ENCODE measurements around the gene MACO1.

Gene MACO1

DNA sequence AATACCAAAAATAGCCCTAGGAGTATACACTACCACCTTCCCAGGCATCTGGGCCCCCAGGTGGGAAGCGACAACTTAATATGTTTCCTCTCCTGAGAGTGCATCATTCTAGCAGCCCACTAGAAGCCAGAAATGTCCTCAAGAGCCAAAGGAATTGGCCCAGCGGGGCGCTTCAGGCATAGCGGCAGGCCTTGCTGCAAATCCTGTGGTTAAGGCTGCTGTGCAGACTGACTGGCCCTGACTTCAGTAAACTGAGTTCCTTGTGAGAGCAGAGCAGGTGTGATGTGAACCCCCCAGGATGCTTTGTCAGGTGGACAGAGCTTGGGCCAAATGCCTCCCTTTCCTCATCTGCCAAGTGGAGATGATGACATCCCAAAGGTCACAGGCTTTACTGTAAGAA is 83.0 kb downstream of the MACO1 start:
- H3K4me1 ChIP-seq (ENCODE audit: control insufficient read depth, insufficient read depth, low read length, poor library complexity, severe bottlenecking) = no peaks in the 10 kb centered on the region
- 0 to 70% methylated on average over 1 to 4 of the region's 4 CpGs for WGBS, 2 experiments (ENCODE audit: insufficient coverage in 2 of 2)
- no peaks in the 10 kb centered on the region for H3K36me3 ChIP-seq (ENCODE audit: control insufficient read depth, insufficient read depth, low read length)
- H3K9me3 ChIP-seq (ENCODE audit: control insufficient read depth, low read length) = no peaks in the 10 kb centered on the region
- no peak overlapping the region for H3K4me3 ChIP-seq (ENCODE audit: extremely low read depth, insufficient read depth, low read length, poor library complexity, severe bottlenecking)
- no peak overlapping the region for H3K27ac ChIP-seq (ENCODE audit: low read depth, low read length, severe bottlenecking)

DNA sequence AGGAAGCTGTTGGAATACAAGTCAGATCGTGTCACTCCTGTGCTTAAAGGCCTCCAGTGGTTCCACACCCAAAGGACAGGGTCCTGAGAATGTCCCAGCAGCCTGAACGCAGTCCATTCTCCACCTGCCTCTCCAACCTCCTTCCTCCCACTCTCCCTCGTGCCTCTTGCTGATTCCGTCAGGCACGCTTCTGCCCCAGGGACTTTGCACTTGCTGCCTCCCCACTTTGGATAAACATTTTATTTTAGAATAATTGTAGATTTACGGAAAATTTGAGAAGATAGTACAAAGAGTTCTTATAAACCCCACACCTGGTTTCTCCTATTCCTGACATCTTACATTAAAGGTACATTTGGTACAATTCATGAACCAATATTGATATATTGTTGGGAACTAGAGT is 84.3 kb downstream of the MACO1 start:
- Histone ChIP-seq H3K27ac (ENCODE audit: low read depth, low read length, severe bottlenecking) (no peak overlapping the region), H3K4me3 (ENCODE audit: extremely low read depth, insufficient read depth, low read length, poor library complexity, severe bottlenecking) (no peak overlapping the region), H3K36me3 (ENCODE audit: control insufficient read depth, insufficient read depth, low read length) (no peaks in the 10 kb centered on the region), H3K9me3 (ENCODE audit: control insufficient read depth, low read length) (no peaks in the 10 kb centered on the region), H3K4me1 (ENCODE audit: control insufficient read depth, insufficient read depth, low read length, poor library complexity, severe bottlenecking) (no peaks in the 10 kb centered on the region)
- WGBS, 2 experiments (ENCODE audit: insufficient coverage in 2 of 2) = 38 to 44% methylated on average over 2 of the region's 6 CpGs

DNA sequence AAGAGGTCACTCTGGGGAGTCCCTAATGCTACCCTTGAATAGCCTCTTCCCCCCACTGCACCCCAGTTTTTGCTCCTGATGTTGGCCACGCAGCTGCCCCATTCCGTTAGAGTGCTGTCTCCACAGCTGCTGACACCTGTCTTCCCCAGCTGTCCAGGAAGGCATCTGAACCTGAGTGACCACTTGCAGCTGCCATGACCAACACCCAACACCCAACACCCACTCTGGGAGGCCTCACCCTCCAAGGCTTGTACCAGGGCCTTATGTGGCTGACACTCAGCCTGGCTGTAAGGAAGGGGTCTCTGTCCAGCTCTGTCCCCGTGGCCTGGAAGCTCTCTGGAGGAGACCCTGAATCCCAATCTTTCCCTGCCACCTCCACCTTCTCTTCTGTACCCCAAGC is 86.0 kb downstream of the MACO1 start:
- no peaks in the 10 kb centered on the region for H3K36me3 ChIP-seq (ENCODE audit: control insufficient read depth, insufficient read depth, low read length)
- 88 to 91% methylated on average over 2 to 3 of the region's 3 CpGs for WGBS, 2 experiments (ENCODE audit: insufficient coverage in 2 of 2)
- H3K9me3 ChIP-seq (ENCODE audit: control insufficient read depth, low read length) = no peaks in the 10 kb centered on the region
- no peaks in the 10 kb centered on the region for H3K4me1 ChIP-seq (ENCODE audit: control insufficient read depth, insufficient read depth, low read length, poor library complexity, severe bottlenecking)
- H3K4me3 ChIP-seq (ENCODE audit: extremely low read depth, insufficient read depth, low read length, poor library complexity, severe bottlenecking) = no peak overlapping the region
- no peak overlapping the region for H3K27ac ChIP-seq (ENCODE audit: low read depth, low read length, severe bottlenecking)

DNA sequence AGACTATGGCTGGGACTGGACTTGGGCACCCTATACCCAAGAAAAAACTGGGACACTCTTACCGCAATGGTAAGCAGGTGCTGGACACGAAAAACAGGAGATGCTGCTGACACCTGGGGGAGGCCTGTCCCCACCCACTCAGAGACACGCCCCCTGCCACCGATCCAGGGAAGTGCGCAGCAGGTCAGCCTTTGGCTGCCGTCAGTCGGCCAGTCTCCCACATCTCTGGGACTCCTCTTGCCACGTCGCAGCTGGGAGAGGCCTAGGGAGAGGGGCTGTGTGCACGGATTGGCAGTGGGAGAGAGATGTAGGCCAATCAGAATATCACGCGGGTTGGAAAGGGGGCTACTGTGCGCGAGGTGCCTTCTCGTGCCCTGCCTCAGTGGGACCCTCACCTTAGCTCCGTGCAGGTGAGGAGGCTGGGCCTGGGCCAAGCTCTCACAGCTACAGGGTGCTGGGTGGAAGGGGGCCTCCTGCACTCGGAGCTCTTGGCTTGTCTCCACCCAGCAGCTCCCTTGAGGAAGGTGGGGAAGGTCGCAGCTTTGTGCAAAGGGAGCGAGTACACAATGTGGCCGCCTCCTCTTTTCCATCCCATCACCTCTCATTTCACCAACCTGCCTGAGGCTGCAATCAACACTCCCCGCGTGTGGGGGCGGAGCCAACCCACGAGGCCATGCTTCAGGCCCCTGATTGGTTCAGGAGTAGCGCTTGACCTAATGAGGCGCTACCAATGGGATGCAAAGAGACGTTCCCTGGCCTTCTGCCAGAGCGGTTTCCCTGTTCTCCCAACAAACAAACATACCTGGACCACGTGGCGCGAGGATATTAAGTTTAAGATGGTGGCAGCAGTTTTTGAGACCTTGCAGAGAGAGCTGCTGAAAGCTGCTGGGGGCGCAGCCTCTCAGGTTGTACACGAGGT is 87.0 kb downstream of the MACO1 start:
- no peaks in the 10 kb centered on the region for H3K4me1 ChIP-seq (ENCODE audit: control insufficient read depth, insufficient read depth, low read length, poor library complexity, severe bottlenecking)
- H3K27ac ChIP-seq (ENCODE audit: low read depth, low read length, severe bottlenecking) = no peak overlapping the region
- H3K4me3 ChIP-seq (ENCODE audit: extremely low read depth, insufficient read depth, low read length, poor library complexity, severe bottlenecking) = no peak overlapping the region
- no peaks in the 10 kb centered on the region for H3K36me3 ChIP-seq (ENCODE audit: control insufficient read depth, insufficient read depth, low read length)
- 81 to 82% methylated on average over 22 to 24 of the region's 33 CpGs for WGBS, 2 experiments (ENCODE audit: insufficient coverage in 2 of 2)
- no peaks in the 10 kb centered on the region for H3K9me3 ChIP-seq (ENCODE audit: control insufficient read depth, low read length)

DNA sequence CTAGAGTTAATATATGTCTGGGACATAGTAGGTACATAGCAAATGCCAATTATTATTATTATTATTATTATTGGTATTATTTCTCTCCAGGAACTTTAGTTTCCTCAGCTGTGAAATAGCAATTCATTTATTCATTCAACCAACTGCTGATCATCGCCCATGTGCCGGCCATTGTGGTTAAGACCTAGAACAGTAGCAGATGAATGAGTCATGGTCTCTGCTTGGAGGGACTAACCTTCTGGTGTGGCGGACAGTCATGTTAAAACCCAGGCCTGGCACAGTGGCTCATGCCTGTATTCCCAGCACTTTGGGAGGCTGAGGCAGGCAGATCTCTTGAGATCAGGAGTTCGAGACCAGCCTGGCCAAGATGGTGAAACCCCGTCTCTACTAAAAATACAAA is 88.9 kb downstream of the MACO1 start:
- 93 to 97% methylated on average over 3 to 5 of the region's 5 CpGs for WGBS, 2 experiments (ENCODE audit: insufficient coverage in 2 of 2)
- Histone ChIP-seq H3K36me3 (ENCODE audit: control insufficient read depth, insufficient read depth, low read length) (no peaks in the 10 kb centered on the region), H3K4me3 (ENCODE audit: extremely low read depth, insufficient read depth, low read length, poor library complexity, severe bottlenecking) (no peak overlapping the region), H3K27ac (ENCODE audit: low read depth, low read length, severe bottlenecking) (no peak overlapping the region), H3K4me1 (ENCODE audit: control insufficient read depth, insufficient read depth, low read length, poor library complexity, severe bottlenecking) (no peaks in the 10 kb centered on the region), H3K9me3 (ENCODE audit: control insufficient read depth, low read length) (no peaks in the 10 kb centered on the region)

DNA sequence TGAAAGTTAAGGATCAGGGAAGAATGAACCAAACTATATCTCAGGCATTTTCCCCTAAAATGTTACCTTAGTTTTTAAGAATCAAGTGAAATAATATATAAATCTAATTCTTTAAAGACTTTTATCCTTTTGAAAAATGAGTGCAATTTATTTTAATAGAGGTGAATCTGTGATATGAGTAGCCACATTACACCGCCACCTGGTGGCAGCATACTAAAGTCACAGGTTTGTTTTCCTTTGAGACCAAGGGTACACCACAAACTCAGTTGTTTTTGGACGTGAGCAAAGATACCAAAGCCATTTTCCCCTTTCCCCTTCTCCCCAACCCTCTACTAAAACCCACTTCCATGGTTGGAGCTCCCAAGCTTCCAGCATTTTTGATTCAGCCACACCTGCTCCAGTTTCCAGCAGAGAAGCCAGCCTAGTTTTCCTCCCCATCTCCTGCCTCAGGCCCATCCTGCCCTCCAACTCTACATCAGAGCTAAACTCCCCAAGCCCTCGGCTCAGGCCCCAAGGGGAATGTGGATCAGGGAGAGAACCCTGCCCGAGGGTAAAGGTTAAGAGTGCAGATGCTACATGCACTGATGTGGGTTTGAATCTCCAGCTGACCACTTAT is 89.9 kb downstream of the MACO1 start:
- Histone ChIP-seq H3K27ac (ENCODE audit: low read depth, low read length, severe bottlenecking) (no peak overlapping the region), H3K36me3 (ENCODE audit: control insufficient read depth, insufficient read depth, low read length) (no peaks in the 10 kb centered on the region), H3K4me1 (ENCODE audit: control insufficient read depth, insufficient read depth, low read length, poor library complexity, severe bottlenecking) (no peaks in the 10 kb centered on the region), H3K4me3 (ENCODE audit: extremely low read depth, insufficient read depth, low read length, poor library complexity, severe bottlenecking) (no peak overlapping the region), H3K9me3 (ENCODE audit: control insufficient read depth, low read length) (no peaks in the 10 kb centered on the region)
- WGBS, 2 experiments (ENCODE audit: insufficient coverage in 2 of 2) = 5 to 29% methylated on average over 2 of the region's 4 CpGs

DNA sequence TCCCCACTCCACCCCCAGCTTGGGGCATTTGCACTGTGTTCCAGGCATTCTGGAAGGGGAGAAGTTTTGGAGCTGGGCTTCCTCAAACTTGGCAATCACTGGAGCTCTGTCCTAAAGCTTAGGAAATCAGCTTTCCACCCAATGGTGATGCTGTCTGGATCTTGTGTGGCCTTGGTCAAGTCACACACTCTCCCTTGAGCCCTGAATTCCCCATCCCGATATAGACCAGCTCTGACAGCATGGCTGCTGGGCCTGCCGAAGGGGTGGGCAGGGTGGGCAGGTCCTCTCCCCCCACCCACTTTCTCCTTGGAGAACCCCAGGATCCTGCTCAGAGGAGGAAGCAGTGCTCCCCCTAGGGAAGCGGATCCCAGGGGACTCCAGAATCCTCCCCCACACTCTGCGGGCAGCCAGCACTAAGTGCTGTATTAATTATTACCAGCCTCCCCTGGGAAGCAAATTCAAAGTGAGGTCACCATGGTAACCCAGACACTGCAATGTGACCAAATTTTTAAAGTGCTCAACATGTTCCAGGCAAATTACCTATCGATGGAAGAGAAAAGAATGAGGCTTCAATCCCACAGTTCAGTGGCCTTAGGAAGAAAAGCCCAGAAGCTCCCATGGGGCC is 91.4 kb downstream of the MACO1 start:
- Histone ChIP-seq H3K9me3 (ENCODE audit: control insufficient read depth, low read length) (no peaks in the 10 kb centered on the region), H3K4me3 (ENCODE audit: extremely low read depth, insufficient read depth, low read length, poor library complexity, severe bottlenecking) (no peak overlapping the region), H3K4me1 (ENCODE audit: control insufficient read depth, insufficient read depth, low read length, poor library complexity, severe bottlenecking) (no peaks in the 10 kb centered on the region), H3K27ac (ENCODE audit: low read depth, low read length, severe bottlenecking) (no peak overlapping the region), H3K36me3 (ENCODE audit: control insufficient read depth, insufficient read depth, low read length) (no peaks in the 10 kb centered on the region)
- WGBS, 2 experiments (ENCODE audit: insufficient coverage in 2 of 2) = 75 to 100% methylated on average over 1 of the region's 5 CpGs

DNA sequence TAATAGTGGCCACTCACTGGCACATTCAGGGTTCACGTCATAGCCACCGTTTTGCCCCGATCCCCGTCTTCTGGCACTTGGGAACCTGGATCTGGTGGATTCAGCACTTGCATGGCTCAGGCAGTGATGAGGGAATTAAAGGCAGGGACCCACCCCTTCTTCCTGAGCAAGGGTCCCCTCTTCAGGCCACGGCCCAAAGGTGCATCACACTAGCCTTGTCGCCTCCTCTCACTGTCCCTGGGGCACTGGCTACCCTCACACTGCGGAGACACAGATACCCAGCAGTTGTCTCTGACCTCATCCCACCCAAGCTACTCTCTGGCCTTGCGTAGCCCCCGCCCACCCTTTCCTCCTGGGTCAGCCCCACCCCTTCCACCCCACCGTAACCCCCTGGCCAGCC is 92.8 kb downstream of the MACO1 start:
- 48 to 59% methylated on average over 4 to 7 of the region's 10 CpGs for WGBS, 2 experiments (ENCODE audit: insufficient coverage in 2 of 2)
- Histone ChIP-seq H3K27ac (ENCODE audit: low read depth, low read length, severe bottlenecking) (no peak overlapping the region), H3K36me3 (ENCODE audit: control insufficient read depth, insufficient read depth, low read length) (no peaks in the 10 kb centered on the region), H3K4me1 (ENCODE audit: control insufficient read depth, insufficient read depth, low read length, poor library complexity, severe bottlenecking) (no peaks in the 10 kb centered on the region), H3K4me3 (ENCODE audit: extremely low read depth, insufficient read depth, low read length, poor library complexity, severe bottlenecking) (no peak overlapping the region), H3K9me3 (ENCODE audit: control insufficient read depth, low read length) (no peaks in the 10 kb centered on the region)

DNA sequence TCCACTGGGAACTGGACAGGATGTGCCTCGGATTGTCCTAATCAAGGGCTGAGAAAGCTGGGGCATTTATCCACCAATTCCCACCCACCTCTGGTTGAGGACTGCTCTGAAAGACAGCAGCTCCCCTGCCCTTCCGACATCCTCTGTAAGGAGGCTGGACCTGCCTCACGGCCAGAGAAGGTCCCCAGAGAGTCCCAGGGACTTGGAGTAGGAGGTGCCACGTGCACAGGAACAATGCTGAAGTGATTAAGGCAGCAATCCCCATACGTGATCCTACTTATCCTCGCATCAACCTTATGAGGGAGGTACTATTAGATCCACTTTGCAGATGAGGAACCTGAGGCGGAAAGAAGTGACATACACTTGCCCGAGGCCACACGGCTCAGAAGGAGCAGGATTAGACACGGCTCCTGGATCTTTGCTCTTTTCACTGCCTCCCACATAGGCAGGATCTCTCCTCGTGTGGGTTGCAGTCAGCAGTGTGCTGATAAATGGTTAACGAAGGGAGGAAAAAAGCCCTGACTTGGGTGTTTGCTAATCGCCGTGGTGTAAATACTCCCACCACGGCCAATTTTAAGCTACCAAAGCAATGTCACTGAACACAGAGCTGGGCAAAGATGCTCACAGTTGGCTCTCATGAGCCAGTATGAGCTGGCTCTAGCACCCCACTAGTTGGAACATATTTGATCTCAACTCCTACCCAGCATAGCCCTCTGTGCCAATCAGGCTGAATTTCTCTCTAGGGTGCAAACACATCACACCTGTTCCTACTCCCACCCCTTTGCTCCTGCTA is 94.1 kb downstream of the MACO1 start:
- no peaks in the 10 kb centered on the region for H3K9me3 ChIP-seq (ENCODE audit: control insufficient read depth, low read length)
- H3K4me1 ChIP-seq (ENCODE audit: control insufficient read depth, insufficient read depth, low read length, poor library complexity, severe bottlenecking) = no peaks in the 10 kb centered on the region
- H3K36me3 ChIP-seq (ENCODE audit: control insufficient read depth, insufficient read depth, low read length) = no peaks in the 10 kb centered on the region
- WGBS, 2 experiments (ENCODE audit: insufficient coverage in 2 of 2) = 89 to 96% methylated on average over 10 to 13 of the region's 15 CpGs
- no peak overlapping the region for H3K27ac ChIP-seq (ENCODE audit: low read depth, low read length, severe bottlenecking)
- no peak overlapping the region for H3K4me3 ChIP-seq (ENCODE audit: extremely low read depth, insufficient read depth, low read length, poor library complexity, severe bottlenecking)

DNA sequence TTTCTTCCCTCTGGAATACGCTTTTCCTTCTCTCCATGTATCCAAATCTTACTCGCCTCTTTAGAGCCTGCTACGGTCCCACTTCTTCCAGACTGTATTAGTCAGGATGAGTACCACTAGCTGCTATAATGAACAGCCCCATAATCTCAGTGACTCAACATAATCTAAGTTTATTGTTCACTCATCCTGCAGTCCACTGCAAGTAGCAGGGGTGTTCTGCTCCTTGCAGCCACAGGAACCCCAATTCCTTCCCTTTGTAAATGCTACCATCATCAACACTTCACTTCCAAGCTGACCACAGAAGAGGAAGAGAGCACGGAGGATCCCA is 94.6 kb downstream of the MACO1 start:
- H3K27ac ChIP-seq (ENCODE audit: low read depth, low read length, severe bottlenecking) = no peak overlapping the region
- no peaks in the 10 kb centered on the region for H3K36me3 ChIP-seq (ENCODE audit: control insufficient read depth, insufficient read depth, low read length)
- WGBS, 2 experiments (ENCODE audit: insufficient coverage in 2 of 2) = 86 to 93% methylated on average over 3 of the region's 4 CpGs
- H3K4me1 ChIP-seq (ENCODE audit: control insufficient read depth, insufficient read depth, low read length, poor library complexity, severe bottlenecking) = no peaks in the 10 kb centered on the region
- no peaks in the 10 kb centered on the region for H3K9me3 ChIP-seq (ENCODE audit: control insufficient read depth, low read length)
- H3K4me3 ChIP-seq (ENCODE audit: extremely low read depth, insufficient read depth, low read length, poor library complexity, severe bottlenecking) = no peak overlapping the region
